ENCODE results near the gene SHC4.
"Not testable (repeated sequence)": the region's sequence is repeated elsewhere in the genome, so short reads cannot be mapped to it uniquely, and the experiment has no call there.

SHC4 gene

DNA sequence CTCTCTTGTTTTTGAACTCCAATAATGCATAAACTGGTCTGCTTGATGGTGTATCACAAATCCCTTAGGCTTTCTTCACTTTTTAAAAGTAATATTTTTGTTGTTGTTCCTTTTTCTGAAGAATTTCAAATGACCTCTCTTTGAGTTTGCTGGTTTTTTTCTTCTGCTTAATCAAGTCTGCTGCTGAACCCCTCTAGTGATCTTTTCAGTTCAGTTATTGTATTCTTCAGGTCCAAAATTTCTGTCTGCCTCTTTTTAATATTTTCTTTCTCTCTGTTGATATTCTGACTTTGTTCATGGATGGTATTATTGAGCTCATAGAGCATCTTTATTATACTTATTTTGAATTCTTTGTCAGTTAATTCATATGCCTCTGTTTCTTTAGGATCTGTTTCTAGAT is 131.1 kb downstream of the SHC4 start:
- no peak for DNase-seq

GRCh38 chr15:48828906-48829305 is 134.8 kb downstream of the SHC4 start:
- no peak for DNase-seq

DNA sequence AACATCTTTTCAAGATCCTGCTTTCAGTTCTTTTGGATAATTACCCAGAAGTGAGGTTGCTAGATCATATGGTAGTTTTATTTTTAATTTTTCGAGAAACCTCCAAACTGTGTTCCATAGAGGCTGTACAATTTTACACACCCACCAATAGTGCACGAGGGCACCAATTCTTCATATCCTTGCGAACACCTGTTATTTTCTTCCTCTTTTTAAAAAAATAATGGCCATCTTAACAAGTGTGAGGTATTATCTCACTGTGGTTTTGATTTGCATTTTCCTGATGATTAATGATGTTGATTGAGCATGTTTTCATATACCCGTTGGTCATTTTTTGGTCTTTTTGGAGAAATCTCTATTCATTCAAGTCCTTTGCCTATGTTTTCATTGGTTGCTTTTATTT is 135.2 kb downstream of the SHC4 start:
- peak; percentile 40 for DNase-seq

DNA sequence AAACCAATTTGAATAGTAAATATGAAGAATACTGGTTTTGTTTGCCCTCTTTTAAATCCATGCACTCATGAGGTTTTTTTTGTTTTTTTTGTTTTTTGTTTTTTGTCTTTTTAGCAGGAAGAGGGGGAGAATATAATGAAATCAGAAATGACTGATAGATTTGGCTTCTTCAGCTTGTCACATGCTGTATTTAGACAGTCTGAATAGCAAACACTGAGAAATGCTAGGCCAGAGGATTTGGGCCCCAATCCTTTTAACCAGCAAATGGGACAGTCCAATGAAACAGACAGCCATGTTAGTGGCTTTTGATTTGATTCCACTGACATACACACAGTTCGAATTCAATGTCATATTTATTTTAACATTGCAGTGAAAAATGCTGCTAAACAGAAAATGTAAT is 138.6 kb downstream of the SHC4 start:
- DNase-seq: no peak

- DNase-seq: no peak
Observed at GRCh38 chr15:48823706-48824105, 140.0 kb downstream of the SHC4 start.

GRCh38 chr15:48823237-48823636 is 140.5 kb downstream of the SHC4 start:
- no peak for DNase-seq

GRCh38 chr15:48814286-48814685 is 149.4 kb downstream of the SHC4 start:
- DNase-seq: no peak

- peak; percentile 51 for DNase-seq
Observed at GRCh38 chr15:48811325-48811958, 152.3 kb downstream of the SHC4 start.

DNA sequence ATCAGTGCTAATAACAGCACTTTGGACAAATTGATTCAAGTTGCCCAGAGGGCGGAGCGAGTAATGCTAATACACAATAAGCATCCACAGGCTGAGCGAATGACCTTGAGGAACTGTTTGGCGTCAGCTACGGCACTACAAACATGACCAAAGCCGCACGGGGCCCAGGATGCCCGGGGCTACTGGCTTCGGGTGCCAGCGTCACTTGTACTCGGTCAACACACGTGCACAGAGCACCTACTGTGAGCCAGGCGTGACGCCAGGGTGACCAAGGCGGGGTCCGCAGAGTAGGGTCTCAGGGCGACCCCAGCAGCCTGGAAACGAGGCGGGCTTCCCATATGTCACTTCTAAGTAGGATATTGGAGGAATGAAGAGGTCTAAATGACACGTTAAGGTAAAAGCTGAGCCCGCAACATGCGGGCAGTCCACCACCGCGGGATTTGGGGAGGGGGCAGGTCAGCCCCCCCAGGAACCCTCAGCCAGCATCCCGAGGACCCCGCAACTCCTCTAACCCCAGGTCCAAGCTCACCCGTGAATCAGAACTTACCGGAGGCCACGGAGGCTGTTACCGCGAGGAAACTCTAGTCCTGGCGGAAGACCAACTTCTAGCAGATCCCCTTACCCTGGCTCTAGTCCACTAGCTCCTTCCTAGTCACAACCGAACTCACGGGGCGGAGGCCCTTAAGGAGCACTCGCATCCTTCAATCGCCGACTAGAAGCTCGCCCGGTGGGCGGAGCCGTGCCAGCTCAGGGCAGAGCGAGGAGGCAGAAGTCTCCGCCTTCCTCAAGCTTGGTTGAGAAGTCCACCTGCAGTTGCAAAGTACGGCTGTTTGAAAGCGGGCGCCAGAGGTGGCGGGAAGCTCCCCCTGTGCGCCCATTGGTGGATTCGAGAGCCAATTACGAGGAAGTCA is 153.1 kb downstream of the SHC4 start, which contains the start of gene CEP152:
CEP152 (minus strand) TSS at position 656 of the 911 bp plus-strand sequence. CDS start 5,420 bp downstream, outside the sequence.
- peak; percentile 100 for DNase-seq

DNA sequence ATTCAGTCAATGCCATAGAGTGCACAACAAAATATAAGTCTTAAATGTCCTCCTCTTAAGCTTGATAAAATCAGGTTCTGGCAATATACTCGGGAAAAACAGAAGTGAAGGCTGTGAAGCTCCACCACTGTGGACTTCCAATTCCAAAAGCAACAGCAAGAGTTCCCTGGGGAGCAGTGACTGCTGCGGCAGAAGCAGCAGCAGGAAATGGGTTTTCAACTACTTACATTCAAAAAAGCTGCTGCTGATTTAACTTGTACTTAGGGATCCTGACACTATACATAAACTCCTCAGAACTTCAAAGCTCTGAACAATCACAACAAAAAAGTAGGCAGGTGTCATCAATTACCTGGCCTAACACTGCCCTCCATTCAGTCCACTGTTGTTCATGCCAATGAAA is 157.6 kb downstream of the SHC4 start:
- no peak for DNase-seq

DNA sequence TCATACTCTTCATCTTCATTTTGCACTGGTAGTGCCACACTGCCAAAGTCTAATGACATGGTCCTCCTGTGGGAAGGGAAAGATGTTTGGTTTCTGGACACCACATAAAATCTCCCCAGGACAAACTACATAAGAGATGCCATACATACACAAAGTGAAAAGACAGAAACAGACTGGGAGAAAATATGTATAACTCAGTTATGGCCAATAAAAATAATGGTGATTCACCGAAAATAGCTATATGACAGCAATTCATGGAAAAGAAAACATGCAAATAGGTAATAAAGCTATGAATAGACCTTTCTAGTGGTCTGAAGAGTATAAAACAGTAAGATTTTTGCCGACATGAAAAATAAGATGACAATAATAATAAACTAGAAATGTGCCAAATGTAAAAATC is 158.1 kb downstream of the SHC4 start:
- no peak for DNase-seq

DNA sequence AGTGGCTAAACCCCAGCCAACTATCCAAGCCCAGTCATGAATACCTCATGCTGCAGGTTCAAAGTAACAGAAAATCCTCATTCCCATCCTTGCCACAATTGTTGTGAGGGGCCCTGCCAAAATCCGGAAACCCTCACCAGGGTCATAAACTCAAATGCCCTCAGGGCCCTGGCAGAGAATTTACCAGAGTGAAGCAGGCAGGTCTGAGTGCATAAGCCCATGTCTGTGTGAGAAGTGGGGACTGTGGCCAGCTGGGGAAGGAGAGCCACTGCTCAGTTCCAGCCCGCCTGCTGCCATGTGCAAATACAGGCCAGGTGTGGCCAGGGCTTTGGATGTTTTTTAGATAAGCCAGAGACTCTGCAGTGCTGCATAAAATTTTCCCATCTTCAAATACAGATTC is 159.8 kb downstream of the SHC4 start:
- DNase-seq: no peak

DNA sequence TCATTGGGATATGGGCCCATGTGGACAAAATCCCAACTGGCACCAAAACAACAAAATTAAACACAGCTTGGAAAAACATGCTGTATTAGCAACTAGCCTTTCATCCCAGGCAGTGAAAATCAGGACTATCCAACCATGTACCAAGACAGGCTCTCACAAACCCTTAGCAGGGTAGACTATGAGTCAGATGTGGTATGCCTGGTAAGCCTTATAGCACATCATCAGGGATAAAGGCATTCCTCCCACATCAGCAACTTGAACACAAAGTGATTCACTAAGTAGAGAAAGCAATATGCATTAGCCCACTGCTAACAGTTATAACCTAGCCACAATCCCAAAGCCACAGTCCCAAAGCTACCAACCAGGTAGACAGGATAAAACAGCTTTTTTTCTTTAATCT is 160.9 kb downstream of the SHC4 start:
- DNase-seq: no peak

GRCh38 chr15:48802257-48802656 is 161.5 kb downstream of the SHC4 start:
- no peak for DNase-seq

- DNase-seq: peak; percentile 80
Observed at GRCh38 chr15:48800811-48801455, 162.8 kb downstream of the SHC4 start.

DNA sequence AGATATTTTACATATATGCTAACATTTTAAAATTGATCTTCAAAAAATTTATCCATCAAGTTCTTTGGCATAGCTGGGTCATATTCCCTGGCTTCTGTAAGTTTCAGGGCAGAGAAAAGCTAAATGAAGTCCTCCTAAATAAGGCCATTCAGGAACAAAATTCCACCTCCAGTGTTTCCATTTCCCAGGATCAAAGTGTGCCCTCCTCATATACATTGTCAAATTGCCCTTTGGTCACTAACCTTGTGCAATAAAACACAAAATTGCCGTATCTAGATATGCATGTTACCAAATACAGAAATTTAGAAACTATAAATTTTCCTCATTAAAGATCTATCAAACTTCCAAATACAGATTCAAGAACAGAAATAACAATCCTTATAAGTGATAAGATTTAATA is 163.5 kb downstream of the SHC4 start:
- no peak for DNase-seq

- DNase-seq: no peak
Observed at GRCh38 chr15:48798319-48798718, 165.4 kb downstream of the SHC4 start.

GRCh38 chr15:48796930-48797329 is 166.8 kb downstream of the SHC4 start:
- DNase-seq: peak; percentile 33

GRCh38 chr15:48796521-48796920 is 167.2 kb downstream of the SHC4 start:
- DNase-seq: no peak

DNA sequence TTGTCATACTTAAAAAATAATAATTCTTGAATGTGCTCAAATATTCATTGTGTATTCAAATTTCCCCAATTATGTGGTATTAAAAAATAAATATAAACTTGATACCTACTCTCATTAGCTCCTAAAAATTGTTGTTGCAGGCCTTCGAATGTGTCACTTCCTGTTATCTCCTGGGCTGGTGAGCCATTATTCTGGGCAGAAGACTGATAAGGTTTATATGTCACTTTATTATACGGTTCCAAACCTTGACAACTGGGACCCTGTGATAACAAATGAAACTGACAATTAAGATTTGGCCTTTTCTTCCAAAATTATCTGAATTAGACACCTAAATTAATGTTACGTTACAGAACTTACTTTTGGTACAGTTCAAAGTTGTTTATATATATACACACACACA is 167.8 kb downstream of the SHC4 start:
- peak; percentile 83 for DNase-seq

DNA sequence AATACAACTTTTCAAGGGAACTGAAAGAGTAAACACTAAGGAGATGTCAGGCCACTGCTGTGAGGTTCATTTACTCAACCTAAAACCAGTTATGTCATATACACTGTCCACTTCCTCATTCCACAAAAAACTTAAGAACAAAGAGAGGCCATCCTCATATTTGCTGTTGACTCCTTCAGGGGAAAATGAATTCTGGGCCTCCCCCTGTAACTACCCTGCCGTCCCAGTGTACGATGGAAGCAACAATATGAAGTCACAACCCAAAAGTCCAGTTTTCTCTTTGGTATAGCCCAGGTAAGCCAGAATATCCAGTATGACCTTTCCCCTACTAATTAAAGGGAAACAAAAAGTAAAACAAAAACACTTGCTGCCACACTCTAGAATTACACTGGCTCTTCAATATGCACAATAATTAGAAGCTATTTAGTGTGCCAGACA is 169.0 kb downstream of the SHC4 start:
- peak; percentile 62 for DNase-seq

DNA sequence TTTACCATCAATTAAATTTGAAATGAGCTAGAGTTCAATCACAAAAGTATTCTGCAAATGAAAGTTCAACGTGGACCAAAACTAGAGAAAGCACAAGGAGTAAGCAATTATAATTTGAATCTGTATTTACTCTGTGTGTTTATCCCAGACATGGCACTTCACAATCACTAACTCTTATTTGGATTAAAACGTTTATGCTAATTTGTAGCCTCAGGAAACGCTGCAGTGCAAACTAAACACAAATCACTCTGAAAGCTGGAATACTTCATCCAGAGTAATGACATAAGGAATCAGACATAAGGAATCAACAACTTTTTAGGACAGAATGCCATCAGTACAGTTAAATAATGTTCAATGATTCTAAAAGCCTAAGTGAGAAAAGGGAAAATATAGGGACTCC is 171.3 kb downstream of the SHC4 start:
- DNase-seq: no peak

GRCh38 chr15:48790466-48791115 is 173.1 kb downstream of the SHC4 start:
- not testable (repeated sequence) for DNase-seq

Measured in hematopoietic multipotent progenitor cell treated with erythropoietin and hydrocortisone succinate and interleukin-3 and kit ligand, for 4 days (in vitro differentiated cells).